GDM1 (cell line): ENCODE data around the gene LPP.

Source experiments
- DNase-seq: peaks from one replicate; lab custom pipeline; 2025; lab: John Stamatoyannopoulos, UW

LPP gene

DNA sequence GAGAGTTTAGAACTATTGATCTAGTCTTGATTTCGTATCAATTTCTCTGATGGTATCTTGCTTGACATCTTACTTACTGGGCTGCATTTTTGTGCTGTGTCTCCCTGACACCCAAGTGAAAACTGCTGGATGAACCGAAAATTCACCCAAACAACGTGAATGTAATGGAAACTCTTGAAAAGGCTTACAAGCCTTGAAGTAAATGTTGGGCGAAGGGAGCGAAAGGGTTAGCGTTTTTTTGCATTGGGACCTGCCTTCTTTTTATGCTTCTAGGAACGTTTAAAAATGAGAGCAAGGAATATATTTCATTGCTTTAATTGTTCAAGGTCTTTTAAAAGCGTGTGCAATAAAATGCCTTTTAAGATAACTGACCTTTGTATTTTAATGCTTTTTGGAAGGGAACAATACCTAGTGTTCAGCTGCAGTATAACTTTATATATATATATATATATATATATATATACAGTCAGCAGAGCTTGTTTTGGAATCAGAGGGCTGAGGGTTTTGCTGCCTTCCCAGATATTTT lies 94.1 kb downstream of the LPP start:
- no peak for DNase-seq

DNA sequence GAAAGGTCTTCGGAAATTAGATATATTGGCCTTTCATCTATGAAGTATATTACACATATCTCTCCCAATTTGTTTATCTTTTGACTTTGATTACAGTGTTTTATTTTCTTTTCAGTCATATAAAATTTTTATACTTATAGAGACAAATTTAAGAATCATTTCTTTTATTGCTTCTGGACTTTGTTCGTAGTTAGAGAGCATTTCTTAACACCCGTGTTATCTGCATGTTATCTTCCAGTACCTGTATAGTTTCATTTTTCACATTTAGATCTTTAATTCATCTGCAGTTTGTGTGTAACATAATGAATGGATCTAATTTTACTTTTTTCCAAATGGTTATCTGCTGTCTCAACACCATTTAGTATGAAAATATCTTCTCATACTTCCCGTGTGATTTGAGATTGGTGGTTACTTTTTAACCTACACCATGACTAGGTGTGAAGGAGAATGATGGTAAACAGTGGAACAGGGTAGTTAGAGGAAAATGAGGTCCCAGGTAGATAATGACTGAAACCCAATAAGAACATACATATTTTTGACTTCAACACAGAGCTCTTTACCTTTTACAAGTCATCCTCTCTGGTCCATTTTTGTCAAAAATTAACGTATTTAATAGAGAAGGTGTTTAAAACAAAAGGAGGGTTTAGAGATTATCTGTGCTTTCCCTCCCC lies 99.3 kb downstream of the LPP start:
- DNase-seq = no peak

DNA sequence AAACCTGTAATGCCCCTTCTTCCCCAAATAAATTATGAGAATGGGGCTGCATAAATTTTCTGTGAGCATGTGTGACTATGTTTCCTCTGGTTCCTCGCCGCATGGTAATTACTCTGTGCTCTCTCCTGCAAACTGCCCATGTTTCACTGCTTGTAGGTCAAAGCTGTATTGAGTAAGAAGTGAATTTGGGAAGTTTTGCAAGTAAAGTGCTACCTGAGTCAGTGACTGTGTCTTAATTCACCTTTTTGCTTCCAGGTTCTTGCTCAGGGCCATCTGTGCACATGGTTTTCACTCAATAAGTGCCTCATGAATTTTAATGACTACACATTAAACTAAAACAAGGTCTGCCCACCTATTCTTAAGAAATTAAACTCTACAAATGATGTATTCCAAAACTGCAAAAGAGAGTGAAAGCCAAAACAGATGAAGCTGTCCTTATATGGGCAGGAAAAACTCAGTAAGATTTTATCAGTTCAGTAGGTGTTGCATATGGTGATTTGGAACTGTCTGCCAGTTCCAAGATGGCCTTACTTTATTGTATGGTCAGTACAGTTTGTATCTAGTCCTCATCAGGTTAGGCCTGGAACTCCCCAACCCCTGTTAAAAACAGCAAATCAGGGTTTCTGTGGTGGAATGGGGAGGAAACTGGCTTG lies 100.0 kb downstream of the LPP start:
- DNase-seq = no peak

DNA sequence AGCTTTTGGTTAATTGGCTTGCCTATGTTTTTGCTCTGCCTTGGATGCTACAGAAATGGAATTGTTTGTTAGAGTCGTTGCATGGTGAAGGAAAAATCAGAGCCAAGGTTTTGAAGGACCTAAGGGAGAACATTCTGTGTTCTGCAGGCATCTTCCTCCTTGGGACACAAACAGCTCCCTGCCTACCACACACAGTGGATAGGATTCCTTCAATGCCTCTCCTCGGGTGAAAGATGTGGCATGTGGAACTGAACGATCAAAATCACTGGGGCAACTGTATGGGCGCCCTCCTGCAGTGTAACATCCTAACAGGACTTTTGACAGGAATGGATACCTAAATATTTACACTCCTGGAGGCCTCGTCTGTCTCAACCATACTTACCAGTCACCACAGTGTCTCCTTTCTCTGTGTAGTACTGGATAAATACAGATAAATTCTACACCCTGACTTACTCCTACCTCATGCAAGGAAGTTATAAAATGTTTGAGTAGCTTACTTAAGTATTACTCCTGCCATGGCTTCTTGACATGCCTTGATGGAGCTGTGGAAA lies 100.6 kb downstream of the LPP start:
- no peak for DNase-seq

DNA sequence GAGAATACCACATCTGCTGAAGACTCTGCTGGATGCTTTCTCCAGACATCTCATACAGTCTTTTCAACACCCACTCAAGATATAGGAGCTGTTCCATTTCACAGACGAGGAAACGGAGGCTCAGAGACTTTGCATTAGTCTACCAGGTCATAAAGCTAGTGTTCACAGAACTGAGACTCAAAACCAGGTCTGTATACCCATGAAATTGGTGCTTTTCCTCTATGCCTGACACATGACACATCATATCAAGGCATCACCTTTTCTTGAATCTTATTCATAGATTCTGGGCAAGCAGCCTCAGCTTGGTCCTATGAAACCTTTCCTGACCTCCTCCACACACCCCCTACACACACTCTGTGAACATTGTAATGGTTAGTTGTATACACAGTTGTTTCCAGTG lies 101.2 kb downstream of the LPP start:
- DNase-seq = no peak

DNA sequence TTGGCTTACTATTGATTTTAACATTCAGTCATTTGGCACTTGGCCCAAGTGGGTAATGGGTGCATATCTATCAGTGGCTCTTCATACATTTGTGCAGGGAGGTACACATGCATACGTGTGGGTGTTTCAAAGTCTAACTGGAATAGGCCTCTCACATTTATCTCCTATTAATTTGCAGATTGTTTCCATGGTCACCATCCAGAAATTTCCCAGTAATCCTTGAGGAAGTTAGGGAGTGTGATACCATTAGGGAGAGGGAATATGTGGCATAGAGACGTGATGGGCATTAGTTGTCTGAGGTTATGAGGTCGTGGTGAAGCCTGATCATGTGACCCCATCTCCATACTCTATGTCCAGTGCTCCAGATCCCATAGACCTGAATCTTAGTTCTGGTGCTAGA lies 102.8 kb downstream of the LPP start:
- DNase-seq = no peak

DNA sequence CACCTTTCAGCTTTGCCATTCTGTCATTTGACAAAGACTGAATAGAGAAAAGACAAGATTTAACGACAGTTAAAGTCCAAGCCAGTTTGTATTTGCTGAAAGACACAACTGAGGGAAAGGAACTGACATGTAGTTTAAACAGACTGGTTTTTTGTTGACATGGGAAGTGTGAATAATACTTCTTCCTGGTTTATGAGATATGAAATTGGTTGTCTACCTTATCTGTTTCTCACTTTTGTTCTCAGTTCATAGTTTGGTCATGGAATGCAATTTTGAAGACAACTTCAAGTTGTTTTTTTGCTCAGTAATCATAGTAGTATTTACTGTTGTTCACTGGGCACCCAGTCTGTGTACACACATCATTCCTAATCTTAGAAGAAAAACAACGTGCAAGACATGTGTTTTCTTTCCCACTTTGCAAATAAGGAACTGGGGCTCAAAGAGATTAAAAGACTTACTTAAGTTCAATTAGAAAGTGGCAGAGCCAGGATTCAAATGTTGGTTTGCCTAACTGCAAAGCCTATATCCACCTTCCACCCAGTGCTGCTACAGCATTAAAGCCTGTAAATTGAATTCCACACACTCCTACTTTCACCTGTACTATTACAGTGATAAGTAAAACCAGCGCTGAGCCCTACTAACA lies 103.5 kb downstream of the LPP start:
- no peak for DNase-seq

DNA sequence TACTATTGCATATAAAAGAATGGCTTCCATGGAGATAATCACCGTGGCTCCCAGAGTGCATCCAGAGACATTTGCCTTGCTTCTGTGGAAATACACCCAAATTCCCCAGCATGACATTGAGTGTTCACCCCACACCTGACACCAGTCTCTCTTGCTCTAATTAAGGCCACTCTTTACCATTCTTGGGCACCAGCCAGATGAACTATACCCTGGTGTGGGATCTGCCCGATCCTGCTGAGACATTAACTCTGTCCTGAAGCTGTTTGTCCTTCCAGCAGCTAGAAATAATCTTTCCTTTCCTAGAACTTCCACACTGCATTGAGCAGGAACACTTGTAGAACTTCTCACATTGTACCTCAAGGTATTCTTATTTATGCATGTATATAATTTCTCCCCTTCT lies 105.2 kb downstream of the LPP start:
- no peak for DNase-seq

DNA sequence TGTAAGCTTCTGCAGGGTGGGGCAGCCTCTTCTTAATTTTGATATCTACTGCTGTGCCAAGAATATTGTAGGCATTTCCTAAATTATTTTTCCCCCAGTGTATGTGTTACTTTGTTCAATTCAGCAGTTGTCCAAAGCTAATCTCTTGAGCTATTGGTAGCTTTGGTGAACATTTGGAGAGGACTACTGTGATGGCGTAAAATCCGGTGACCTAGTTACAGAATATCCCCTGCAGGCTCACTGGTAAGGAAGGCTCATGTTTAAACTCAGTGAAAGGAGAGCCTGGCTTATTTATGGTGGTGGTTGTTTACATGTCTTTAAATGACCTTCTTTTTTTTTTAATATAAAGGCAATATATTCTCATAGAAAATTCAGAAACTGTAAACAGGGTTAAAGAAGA lies 105.6 kb downstream of the LPP start:
- no peak for DNase-seq

DNA sequence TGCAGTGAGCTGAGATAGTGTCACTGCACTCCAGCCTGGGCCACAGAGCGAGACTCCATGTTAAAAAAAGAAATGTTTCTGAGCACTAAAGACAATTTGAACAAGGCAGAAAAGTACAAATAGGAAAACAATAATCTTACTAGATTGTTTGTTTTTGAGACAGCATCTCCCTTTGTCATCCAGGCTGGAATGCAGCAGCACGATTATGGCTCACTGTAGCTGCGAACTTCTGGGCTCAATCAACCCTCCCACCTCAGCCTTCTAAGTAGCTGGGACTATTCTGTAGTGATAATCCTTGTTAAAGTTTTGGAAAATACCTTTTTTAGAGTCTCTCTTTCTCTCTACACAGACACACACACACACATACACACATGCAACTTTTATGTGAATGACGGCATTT lies 107.1 kb downstream of the LPP start:
- no peak for DNase-seq

DNA sequence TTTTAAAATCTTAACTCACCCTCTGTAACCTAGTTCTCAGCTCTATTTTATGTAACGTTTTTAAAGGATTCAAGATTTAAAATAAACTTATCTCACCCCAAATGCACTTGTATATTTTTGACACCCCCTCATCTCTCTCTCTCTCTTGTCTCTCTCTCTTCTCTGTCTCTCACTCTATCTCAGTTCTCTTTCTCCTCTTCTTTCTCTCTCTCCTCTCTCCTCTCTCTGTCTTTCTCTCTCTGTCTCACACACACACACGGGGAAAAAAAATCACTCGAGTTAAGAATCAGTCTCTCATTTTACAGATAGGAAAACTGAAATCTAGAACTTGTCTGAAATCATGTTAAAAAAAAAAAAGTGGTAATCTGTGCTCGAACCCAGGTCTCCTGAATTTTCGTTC lies 108.5 kb downstream of the LPP start:
- DNase-seq = no peak

DNA sequence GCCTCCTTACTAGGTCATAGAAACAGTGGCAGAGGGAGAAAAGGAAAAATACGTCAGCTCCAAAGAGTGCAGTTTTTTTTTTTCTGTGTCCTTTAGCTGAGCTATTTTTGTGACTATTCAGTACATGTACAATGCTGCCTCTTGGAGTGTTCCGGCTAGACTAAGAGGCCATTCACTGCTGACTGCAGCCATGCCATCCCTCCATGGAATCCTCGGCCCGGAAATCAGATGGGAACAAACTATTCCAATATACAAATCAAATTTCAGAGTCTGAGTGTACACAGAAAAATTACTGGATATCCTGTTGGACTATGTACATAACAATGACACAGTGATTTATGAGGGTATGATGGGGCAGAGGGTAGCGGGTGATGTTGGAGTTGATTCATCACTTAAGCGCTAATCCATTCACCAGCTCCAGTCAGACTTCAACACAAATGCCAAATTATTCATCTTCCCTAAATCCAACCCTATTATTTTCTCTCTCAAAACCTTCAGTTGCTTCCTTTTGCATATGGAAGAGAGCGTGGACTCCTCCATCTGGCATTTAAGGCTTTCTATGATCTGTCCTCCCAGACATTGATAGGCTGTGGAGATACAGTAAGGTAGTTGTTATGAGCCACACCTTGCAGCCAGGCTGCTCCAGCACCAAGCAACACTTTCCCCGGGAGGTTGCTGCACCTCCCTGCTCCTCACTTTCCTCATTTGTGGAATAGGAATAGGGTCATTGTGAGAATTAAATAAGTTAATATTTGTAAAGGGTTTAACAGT lies 109.1 kb downstream of the LPP start:
- DNase-seq = no peak

DNA sequence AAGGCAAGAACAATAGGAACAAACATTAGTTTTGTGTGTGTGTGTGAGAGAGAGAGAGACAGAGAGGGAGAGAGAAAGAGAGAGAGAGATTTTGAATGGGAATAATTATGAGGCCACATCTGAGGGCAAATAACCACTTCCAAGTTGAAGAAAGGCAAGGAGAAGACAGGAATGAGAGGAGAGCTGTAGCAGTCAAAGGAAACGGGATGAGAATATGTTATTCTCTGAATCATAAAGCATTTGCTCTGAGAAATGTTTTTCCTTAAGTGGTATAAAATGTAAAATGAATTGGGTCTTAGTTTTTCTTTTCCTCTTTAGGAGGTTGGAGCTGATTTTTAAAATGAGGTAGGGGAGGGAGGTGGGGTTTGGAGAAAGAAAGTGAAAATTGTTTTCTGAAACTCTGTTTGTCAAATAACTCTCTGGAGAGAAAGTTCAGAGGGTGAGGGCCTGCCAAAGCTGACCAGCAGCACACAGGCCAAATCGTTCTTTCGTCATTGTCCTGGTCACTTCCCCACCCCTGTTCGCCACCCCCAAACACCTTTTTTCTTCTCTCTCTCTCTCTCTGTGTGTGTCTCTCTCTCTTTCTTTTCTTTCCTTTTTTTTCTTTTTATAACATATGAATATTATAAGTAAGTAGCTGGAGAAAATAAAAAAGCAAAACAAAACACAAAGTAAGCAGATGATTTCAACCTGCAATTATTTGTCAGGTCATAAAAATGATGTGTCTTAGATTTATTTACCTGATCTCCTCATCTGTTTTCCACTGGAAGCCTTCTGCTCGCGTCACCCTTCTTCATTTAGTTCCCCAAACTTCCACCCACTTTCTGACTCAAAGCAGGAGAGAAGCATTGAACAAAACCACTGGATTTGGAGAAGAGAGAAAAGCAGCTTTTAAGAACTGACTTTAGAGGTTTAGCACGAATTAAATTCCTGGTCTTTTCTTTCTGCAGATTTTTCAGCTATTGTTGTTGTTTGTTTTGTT lies 110.6 kb downstream of the LPP start:
- DNase-seq = no peak

DNA sequence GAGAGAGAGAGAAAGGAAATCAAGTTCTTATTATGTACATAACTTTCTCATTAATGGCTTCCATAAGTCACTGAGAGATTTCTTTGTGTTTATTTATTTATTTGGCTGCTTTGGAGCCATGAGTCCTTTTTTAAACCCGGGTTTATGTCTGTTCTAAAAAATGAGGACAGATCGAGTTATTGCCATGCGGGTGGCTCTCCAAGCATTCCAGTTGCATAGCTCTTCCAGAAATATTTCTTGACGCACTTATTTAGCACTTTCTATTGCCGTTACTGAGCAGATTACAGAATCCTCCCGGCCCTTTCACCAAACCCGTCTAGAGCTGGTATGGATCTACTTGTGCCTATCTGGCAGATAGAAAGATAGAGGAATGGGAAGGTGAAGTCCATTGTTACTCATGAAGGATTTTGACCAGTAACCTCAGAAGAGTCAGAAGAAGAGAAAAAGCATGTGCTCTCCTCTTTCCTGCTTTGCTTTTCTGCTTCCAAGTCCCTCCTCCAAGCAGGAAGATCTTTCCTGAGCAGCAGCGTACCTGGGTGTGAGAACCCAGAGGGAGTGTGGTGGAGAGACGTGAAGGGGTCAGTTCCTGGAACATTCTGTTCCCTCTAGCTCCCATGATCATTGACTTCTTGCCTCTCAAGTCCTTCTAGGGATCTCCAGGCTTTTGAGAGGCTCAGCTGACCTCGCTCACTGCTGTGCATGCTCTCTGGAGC lies 112.8 kb downstream of the LPP start:
- no peak for DNase-seq

DNA sequence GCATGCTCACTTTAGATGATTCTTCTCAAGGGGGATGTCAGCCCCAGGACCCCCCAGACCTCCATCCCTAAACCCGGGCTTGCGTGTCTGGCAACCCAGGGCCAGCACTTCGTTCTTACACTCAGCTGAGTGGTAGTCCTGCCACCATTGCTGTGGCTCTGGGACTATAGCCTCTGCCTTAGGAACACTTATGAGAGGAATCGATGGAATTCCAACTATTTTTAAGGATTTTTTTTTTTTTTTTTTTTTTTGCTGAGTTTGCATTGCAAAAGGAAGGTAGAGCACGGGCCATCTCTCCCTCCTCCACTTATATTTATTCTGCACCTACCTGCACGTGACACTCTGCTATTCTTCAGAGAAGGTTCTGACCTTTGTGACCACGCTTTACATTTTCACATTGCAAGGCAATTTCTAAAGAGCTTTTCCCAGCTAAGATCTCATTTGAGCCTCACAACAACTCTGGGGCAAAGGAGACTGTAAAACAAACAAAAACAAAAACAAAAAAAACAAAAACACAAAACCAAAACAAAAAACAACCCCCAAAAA lies 113.9 kb downstream of the LPP start:
- DNase-seq = no peak

DNA sequence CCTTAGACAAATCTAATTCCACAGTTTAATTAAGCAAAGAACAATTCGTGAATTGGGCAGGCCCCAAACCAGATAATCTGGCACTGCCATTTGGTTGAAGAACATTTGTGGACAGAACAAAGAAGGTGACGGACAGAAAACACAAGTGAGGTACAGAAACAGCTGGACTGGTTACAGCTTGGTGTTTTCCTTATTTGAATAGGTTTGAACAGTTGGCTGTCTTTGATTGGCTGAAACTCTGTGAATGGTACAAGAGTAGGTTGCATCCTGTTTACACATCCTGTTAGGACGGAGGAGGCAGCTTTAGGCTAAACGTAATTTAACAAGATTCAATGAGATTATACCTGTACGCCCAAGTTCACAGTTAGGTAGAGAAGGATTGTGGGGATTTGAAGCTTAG lies 114.4 kb downstream of the LPP start:
- DNase-seq = no peak

DNA sequence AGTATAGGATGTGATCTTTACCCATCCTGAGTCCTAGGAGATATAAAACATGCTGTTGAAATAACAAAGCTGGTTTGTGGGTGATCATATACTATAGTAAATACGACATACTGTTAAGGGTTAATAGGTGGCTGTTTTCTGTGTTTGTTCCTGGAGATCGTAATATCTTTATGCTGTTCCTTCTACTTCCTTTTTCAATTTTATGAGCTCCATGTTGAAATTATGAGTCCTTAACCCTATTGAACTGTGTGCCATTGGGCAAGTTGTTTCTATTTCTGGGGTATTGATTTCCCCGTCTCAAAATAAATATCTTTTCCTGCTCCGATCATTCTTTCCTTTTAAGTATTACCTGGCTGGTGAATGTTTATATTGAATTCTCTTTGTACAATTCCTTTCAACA lies 115.1 kb downstream of the LPP start:
- DNase-seq = no peak

DNA sequence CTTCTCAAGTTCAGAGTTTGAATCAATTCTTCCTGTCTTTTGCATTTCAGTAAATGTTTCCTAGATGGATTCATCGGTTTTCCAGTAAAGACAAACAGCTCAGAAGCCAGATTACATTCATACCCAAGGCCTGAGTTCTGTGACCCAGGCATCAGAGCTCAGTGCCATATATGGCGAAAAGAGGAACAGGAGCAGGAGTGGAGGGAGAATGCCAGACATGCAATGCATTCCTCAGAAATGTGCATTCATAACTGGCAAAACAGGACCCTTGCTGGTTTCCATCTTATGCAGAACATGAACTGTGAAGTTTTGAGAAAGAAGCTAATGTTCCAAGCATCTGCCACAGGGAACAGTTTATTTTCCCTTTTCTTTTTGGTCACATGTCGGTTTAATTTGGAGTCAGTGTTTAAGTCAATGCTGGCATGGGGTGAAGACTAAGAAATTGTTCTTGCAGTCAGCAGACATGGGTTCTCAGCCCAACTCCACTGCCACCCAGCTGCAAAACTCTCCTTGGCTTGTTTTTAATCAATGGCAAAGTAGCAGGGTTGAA lies 116.5 kb downstream of the LPP start:
- DNase-seq = peak; percentile 43

DNA sequence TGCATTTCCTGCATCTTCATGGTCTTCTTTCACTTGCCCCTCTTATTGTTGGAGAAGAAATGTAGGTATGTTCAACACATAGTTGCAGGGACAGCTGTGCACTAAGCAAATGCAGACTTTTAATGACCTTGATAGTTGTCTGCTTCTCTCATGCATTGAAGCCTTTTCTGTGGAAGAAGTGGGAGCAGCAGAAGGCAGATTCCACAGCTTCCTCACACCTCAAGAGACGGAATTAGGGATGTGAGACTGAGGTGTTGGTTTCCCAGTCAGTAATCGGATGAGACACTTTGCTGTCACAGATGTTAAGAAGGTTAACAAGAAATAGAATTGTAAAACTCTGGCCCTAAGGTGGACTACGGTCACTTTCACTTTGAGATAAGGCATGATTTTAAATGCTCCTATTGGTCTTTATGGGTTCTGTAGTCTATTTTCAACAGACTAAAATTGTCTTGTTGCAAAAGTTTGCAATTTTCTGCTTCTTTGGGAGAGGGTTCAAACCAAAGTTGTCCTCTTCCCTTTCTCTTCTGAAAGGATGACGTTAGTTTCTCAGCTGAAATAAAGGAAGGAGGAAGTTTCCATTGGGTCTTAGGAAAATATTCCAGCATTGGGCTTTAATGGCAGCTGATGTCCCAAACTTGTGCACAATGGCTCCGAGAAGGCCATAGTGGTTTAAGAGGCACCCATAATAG lies 117.4 kb downstream of the LPP start:
- no peak for DNase-seq
